GM21447 (cell line): Measurements from ENCODE around the gene NRP2.

Experiments used
- ATAC-seq: cut with Tn5 transposase; IDR thresholded peaks from one replicate; pipeline ENCODE4 v1.9.1; 2021; ENCODE audit not compliant: unreplicated experiment

Gene NRP2

DNA sequence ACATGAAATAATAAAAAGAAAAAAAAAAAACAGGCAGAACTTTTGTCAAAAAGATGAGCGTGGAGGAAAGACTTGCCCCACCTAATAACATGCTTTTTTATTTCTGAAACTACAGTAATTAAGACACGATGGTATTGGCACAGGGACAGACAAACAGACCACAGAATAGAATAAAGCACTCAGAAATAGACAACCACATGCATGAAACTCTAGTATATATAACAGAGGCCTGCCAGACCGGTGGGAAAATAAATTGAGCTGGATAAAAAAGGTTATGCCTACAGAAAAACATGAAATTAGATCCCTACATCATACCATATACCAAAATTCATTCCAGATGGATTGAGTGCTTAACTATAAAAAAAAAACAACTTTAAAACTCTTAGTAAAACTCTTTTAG, 163.1 kb downstream of the NRP2 start:
- ATAC-seq: no peak
